Mesendoderm (in vitro differentiated cells): ENCODE results near the gene PRSS23.

ENCODE experiments used
- DNase-seq: peaks from one replicate; pipeline ENCODE4 v3.0.0; 2013
- H2AK5ac ChIP-seq: 2 replicates; pipeline ENCODE4 v1.6.1; 2013; ENCODE audit warnings: low read length, inconsistent platforms
- H2BK120ac ChIP-seq: 2 replicates; pipeline ENCODE4 v1.6.1; 2013; ENCODE audit warnings: low read depth, mild to moderate bottlenecking, low read length, moderate library complexity, mixed read lengths
- H2BK15ac ChIP-seq: replicated peaks from 2 replicates; pipeline ENCODE4 v1.6.1; 2013; ENCODE audit warnings: low read depth, mild to moderate bottlenecking, moderate library complexity
- H2BK5ac ChIP-seq: 2 replicates; pipeline ENCODE4 v1.6.1; 2013; ENCODE audit warnings: low read length, inconsistent platforms
- H3K18ac ChIP-seq: 2 replicates; pipeline ENCODE4 v1.6.1; 2013; ENCODE audit warnings: mild to moderate bottlenecking, low read length, mixed read lengths
- H3K23ac ChIP-seq: one replicate; pipeline ENCODE4 v1.6.1; 2013; ENCODE audit warnings: low read length
- H3K27ac ChIP-seq: 2 replicates; pipeline ENCODE4 v1.5.1; 2013; ENCODE audit warnings: low read depth, mild to moderate bottlenecking, inconsistent platforms, low read length, moderate library complexity
- H3K27me3 ChIP-seq: 2 replicates; pipeline ENCODE4 v1.6.1; 2013; ENCODE audit warnings: low read length, control low read depth, mild to moderate bottlenecking, inconsistent platforms; ENCODE audit not compliant: insufficient read depth, poor library complexity
- H3K36me3 ChIP-seq: 2 replicates; pipeline ENCODE4 v1.6.1; 2013; ENCODE audit warnings: low read length, inconsistent platforms; ENCODE audit not compliant: control insufficient read depth, insufficient read depth
- H3K4ac ChIP-seq: one replicate; pipeline ENCODE4 v1.6.1; 2013; ENCODE audit warnings: low read depth, mild to moderate bottlenecking, low read length, moderate library complexity
- H3K4me1 ChIP-seq: 2 replicates; pipeline ENCODE4 v1.6.1; 2013; ENCODE audit warnings: low read depth, low read length, inconsistent platforms; ENCODE audit not compliant: control insufficient read depth
- H3K4me2 ChIP-seq: 2 replicates; pipeline ENCODE4 v1.6.1; 2013; ENCODE audit warnings: low read length
- H3K4me3 ChIP-seq: 2 replicates; pipeline ENCODE4 v1.5.1; 2013; ENCODE audit warnings: mild to moderate bottlenecking, low read length
- H3K56ac ChIP-seq: one replicate; pipeline ENCODE4 v1.6.1; 2013; ENCODE audit warnings: low read length
- H3K79me1 ChIP-seq: 2 replicates; pipeline ENCODE4 v1.6.1; 2013; ENCODE audit warnings: low read length, inconsistent platforms
- H3K79me2 ChIP-seq: 2 replicates; pipeline ENCODE4 v1.6.1; 2013; ENCODE audit warnings: mild to moderate bottlenecking, low read length; ENCODE audit not compliant: control insufficient read depth, insufficient read depth
- H3K9ac ChIP-seq: 2 replicates; pipeline ENCODE4 v1.6.1; 2013; ENCODE audit warnings: low read length, inconsistent platforms
- H4K5ac ChIP-seq: one replicate; pipeline ENCODE4 v1.6.1; 2013; ENCODE audit warnings: low read length
- H4K8ac ChIP-seq: one replicate; pipeline ENCODE4 v1.6.1; 2013; ENCODE audit warnings: low read depth, mild to moderate bottlenecking, control low read depth, low read length, moderate library complexity
- WGBS: extraction: QIAGEN DNeasy Blood & Tissue Kit; methylation state at CpG from one replicate; pipeline ENCODE4 v1.1.7; 2013; ENCODE audit warnings: low lambda C conversion rate, missing lambda C conversion rate; ENCODE audit not compliant: insufficient coverage; ENCODE audit errors: extremely low coverage; 5-methylcytosine and 5-hydroxymethylcytosine counted together

Gene PRSS23

DNA sequence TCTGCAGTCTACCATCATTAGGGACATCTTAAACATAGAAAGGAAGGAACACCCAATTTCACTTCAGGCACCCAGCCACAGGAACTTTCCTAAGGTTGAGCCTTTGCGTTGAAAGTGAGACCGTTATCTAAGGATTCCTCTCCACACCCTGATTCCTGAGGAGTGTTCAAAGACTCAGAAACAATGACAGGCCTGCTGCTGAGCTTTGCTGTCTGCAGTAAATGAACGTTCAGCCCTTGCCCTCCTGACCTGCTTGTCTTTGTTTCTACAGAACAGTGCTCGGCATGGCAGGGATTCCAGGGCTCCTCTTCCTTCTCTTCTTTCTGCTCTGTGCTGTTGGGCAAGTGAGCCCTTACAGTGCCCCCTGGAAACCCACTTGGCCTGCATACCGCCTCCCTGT, 7.0 kb downstream of the PRSS23 start:
- DNase-seq: peak; percentile 69
- H3K4me2 ChIP-seq: no peak overlapping the region
- no peak overlapping the region for H3K4me3 ChIP-seq
- H4K8ac ChIP-seq: no peak overlapping the region
- H3K4me1 ChIP-seq: no peaks in the 10 kb centered on the region
- no peaks in the 10 kb centered on the region for H3K79me1 ChIP-seq
- no peaks in the 10 kb centered on the region for H3K27me3 ChIP-seq
- H3K18ac ChIP-seq: no peak overlapping the region
- no peaks in the 10 kb centered on the region for H3K36me3 ChIP-seq
- no CpG with 5 or more reads among the region's 5 CpGs for WGBS
- no peak overlapping the region for H2BK5ac ChIP-seq
- H2BK15ac ChIP-seq: no peak overlapping the region
- H3K27ac ChIP-seq: no peak overlapping the region
- no peak overlapping the region for H2BK120ac ChIP-seq
- H3K79me2 ChIP-seq: no peaks in the 10 kb centered on the region
- H2AK5ac ChIP-seq: no peak overlapping the region
- no peak overlapping the region for H3K56ac ChIP-seq
- H4K5ac ChIP-seq: no peak overlapping the region
- no peak overlapping the region for H3K4ac ChIP-seq
- no peak overlapping the region for H3K9ac ChIP-seq
- no peak overlapping the region for H3K23ac ChIP-seq

DNA sequence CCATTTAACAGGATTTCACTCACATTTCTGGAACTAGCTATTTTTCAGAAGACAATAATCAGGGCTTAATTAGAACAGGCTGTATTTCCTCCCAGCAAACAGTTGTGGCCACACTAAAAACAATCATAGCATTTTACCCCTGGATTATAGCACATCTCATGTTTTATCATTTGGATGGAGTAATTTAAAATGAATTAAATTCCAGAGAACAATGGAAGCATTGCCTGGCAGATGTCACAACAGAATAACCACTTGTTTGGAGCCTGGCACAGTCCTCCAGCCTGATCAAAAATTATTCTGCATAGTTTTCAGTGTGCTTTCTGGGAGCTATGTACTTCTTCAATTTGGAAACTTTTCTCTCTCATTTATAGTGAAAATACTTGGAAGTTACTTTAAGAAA, 9.2 kb downstream of the PRSS23 start:
- H2BK120ac ChIP-seq: no peak overlapping the region
- no peak overlapping the region for H2BK5ac ChIP-seq
- H3K18ac ChIP-seq: no peak overlapping the region
- H3K23ac ChIP-seq: no peak overlapping the region
- H3K4me2 ChIP-seq: no peak overlapping the region
- H4K5ac ChIP-seq: no peak overlapping the region
- no peak overlapping the region for H3K56ac ChIP-seq
- no peak overlapping the region for H4K8ac ChIP-seq
- DNase-seq: no peak
- H3K27ac ChIP-seq: no peak overlapping the region
- no peaks in the 10 kb centered on the region for H3K36me3 ChIP-seq
- H3K79me1 ChIP-seq: no peaks in the 10 kb centered on the region
- H3K4me1 ChIP-seq: no peaks in the 10 kb centered on the region
- H2BK15ac ChIP-seq: no peak overlapping the region
- H3K4ac ChIP-seq: no peak overlapping the region
- H3K27me3 ChIP-seq: no peaks in the 10 kb centered on the region
- H3K4me3 ChIP-seq: no peak overlapping the region
- no peak overlapping the region for H2AK5ac ChIP-seq
- H3K9ac ChIP-seq: no peak overlapping the region
- H3K79me2 ChIP-seq: no peaks in the 10 kb centered on the region

GRCh38 chr11:86810288-86810687, 9.9 kb downstream of the PRSS23 start:
- WGBS: no CpG with 5 or more reads among the region's 2 CpGs
- no peaks in the 10 kb centered on the region for H3K36me3 ChIP-seq

DNA sequence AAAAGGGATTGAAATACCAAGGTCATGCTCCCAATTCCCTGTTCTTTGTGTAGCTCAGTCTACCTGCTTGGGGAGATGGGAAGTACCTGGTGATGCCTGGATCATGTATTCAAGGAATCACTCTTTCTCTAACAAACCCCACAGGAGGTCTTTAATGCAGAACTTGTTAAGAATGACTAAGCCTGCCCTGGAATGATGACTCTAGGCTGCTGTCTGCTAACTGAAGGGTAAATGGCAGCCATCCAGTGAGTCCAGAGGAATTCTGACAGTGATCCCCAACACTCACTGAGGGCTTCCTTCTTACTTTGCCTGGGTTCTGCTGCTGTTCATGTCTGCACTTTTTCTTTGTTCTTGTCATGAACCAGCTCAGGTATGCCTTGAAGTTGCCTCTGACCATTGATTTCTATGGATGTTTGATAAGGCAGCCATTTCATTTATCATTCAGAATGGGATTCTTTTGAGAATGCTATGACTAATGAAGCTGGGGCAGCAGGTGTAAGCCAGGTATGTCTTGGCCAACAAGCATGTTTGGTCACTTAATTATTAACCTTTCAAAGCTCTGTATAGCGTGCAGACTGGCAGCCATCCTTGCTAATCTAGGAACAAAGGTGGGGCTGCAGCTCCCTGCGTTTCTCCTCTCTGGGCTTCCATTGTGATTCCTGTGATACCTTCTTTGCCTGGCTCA, 11.4 kb downstream of the PRSS23 start:
- H3K23ac ChIP-seq: no peak overlapping the region
- WGBS: no CpG with 5 or more reads among the region's 2 CpGs
- no peak overlapping the region for H4K8ac ChIP-seq
- no peak overlapping the region for H3K4me3 ChIP-seq
- no peak overlapping the region for H3K18ac ChIP-seq
- H3K4ac ChIP-seq: no peak overlapping the region
- H2BK120ac ChIP-seq: no peak overlapping the region
- H3K27me3 ChIP-seq: no peaks in the 10 kb centered on the region
- H2AK5ac ChIP-seq: no peak overlapping the region
- no peak overlapping the region for H3K56ac ChIP-seq
- no peak overlapping the region for H4K5ac ChIP-seq
- H3K9ac ChIP-seq: no peak overlapping the region
- H3K4me1 ChIP-seq: no peaks in the 10 kb centered on the region
- no peak overlapping the region for H2BK5ac ChIP-seq
- H2BK15ac ChIP-seq: no peak overlapping the region
- H3K4me2 ChIP-seq: no peak overlapping the region
- no peaks in the 10 kb centered on the region for H3K79me1 ChIP-seq
- no peak overlapping the region for H3K27ac ChIP-seq
- peak; percentile 88 for DNase-seq
- no peaks in the 10 kb centered on the region for H3K36me3 ChIP-seq
- H3K79me2 ChIP-seq: no peaks in the 10 kb centered on the region

More at GRCh38 chr11:86810288-86810687, 9.9 kb downstream of the PRSS23 start:
- H3K9ac ChIP-seq: no peak overlapping the region
- H4K5ac ChIP-seq: no peak overlapping the region
- no peak overlapping the region for H3K56ac ChIP-seq
- H3K27ac ChIP-seq: no peak overlapping the region
- no peak overlapping the region for H3K4me3 ChIP-seq
- no peak overlapping the region for H2BK5ac ChIP-seq
- no peak overlapping the region for H4K8ac ChIP-seq
- no peak for DNase-seq
- no peak overlapping the region for H2BK15ac ChIP-seq
- H3K4me1 ChIP-seq: no peaks in the 10 kb centered on the region
- H3K18ac ChIP-seq: no peak overlapping the region
- no peak overlapping the region for H3K4ac ChIP-seq
- no peak overlapping the region for H3K4me2 ChIP-seq
- no peaks in the 10 kb centered on the region for H3K27me3 ChIP-seq
- H3K23ac ChIP-seq: no peak overlapping the region
- H3K79me2 ChIP-seq: no peaks in the 10 kb centered on the region
- no peak overlapping the region for H2AK5ac ChIP-seq
- no peaks in the 10 kb centered on the region for H3K79me1 ChIP-seq
- no peak overlapping the region for H2BK120ac ChIP-seq

- H4K5ac ChIP-seq: no peak overlapping the region
- no peak overlapping the region for H3K27ac ChIP-seq
- H3K36me3 ChIP-seq: no peaks in the 10 kb centered on the region
- no peak overlapping the region for H2BK5ac ChIP-seq
- no CpG with 5 or more reads among the region's 7 CpGs for WGBS
- no peak overlapping the region for H3K23ac ChIP-seq
- no peak overlapping the region for H3K56ac ChIP-seq
- H3K27me3 ChIP-seq: no peaks in the 10 kb centered on the region
- H3K9ac ChIP-seq: no peak overlapping the region
- H2AK5ac ChIP-seq: no peak overlapping the region
- no peak overlapping the region for H3K4me2 ChIP-seq
- no peak overlapping the region for H3K4ac ChIP-seq
- no peak overlapping the region for H3K4me3 ChIP-seq
- H3K79me1 ChIP-seq: no peaks in the 10 kb centered on the region
- no peaks in the 10 kb centered on the region for H3K4me1 ChIP-seq
- H3K79me2 ChIP-seq: no peaks in the 10 kb centered on the region
- no peak overlapping the region for H3K18ac ChIP-seq
- H2BK15ac ChIP-seq: no peak overlapping the region
- no peak for DNase-seq
- H4K8ac ChIP-seq: no peak overlapping the region
- H2BK120ac ChIP-seq: no peak overlapping the region
These were observed 12.0 kb downstream of the PRSS23 start for GRCh38 chr11:86812322-86812670.

GRCh38 chr11:86812981-86813380, 12.6 kb downstream of the PRSS23 start:
- Histone ChIP-seq H3K36me3 (no peaks in the 10 kb centered on the region), H3K79me1 (no peaks in the 10 kb centered on the region), H3K23ac (no peak overlapping the region), H3K4me1 (no peaks in the 10 kb centered on the region), H2BK120ac (no peak overlapping the region), H3K27ac (no peak overlapping the region), H3K4me3 (no peak overlapping the region), H2BK5ac (no peak overlapping the region), H2BK15ac (no peak overlapping the region), H3K4ac (no peak overlapping the region), H3K27me3 (no peaks in the 10 kb centered on the region), H2AK5ac (no peak overlapping the region), H3K56ac (no peak overlapping the region), H3K9ac (no peak overlapping the region), H3K4me2 (no peak overlapping the region), H3K18ac (peak overlapping the region; percentile 9), H3K79me2 (no peaks in the 10 kb centered on the region), H4K8ac (no peak overlapping the region), H4K5ac (no peak overlapping the region)
- WGBS: no CpG with 5 or more reads among the region's 1 CpG
- no peak for DNase-seq
